ENCODE measurements around the gene PZP.
"Not testable (repeated sequence)": the region's sequence is repeated elsewhere in the genome, so short reads cannot be mapped to it uniquely, and the experiment has no call there.

PZP gene

GRCh38 chr12:9180810-9181209 lies 27.4 kb downstream of the PZP start:
- DNase-seq: no peak

- no peak for DNase-seq
Observed at GRCh38 chr12:9179781-9180180, 28.4 kb downstream of the PZP start.

- DNase-seq: no peak
Observed at GRCh38 chr12:9169979-9170634, 38.1 kb downstream of the PZP start.

- DNase-seq: not testable (repeated sequence)
Observed at GRCh38 chr12:9167345-9167744, 40.9 kb downstream of the PZP start.

GRCh38 chr12:9163392-9163791 lies 44.8 kb downstream of the PZP start:
- DNase-seq: no peak

- no peak for DNase-seq
Observed at GRCh38 chr12:9156119-9156518, 52.1 kb downstream of the PZP start.

GRCh38 chr12:9149372-9149771 lies 58.8 kb downstream of the PZP start:
- DNase-seq: no peak

- DNase-seq: no peak
Observed at GRCh38 chr12:9148926-9149325, 59.3 kb downstream of the PZP start.

GRCh38 chr12:9147461-9147860 lies 60.7 kb downstream of the PZP start:
- DNase-seq: no peak

GRCh38 chr12:9144730-9145106 lies 63.5 kb downstream of the PZP start:
- DNase-seq: no peak

GRCh38 chr12:9143929-9144729 lies 64.1 kb downstream of the PZP start:
- DNase-seq: no peak

GRCh38 chr12:9143137-9143536 lies 65.1 kb downstream of the PZP start:
- DNase-seq: no peak

GRCh38 chr12:9139588-9140290 lies 68.5 kb downstream of the PZP start:
- DNase-seq: not testable (repeated sequence)

GRCh38 chr12:9135903-9136310 lies 72.3 kb downstream of the PZP start:
- no peak for DNase-seq

- DNase-seq: no peak
Observed at GRCh38 chr12:9134981-9135628, 73.1 kb downstream of the PZP start.

GRCh38 chr12:9133216-9133916 lies 74.8 kb downstream of the PZP start:
- DNase-seq: no peak

GRCh38 chr12:9132008-9132535 lies 76.1 kb downstream of the PZP start:
- no peak for DNase-seq

GRCh38 chr12:9130244-9130643 lies 78.0 kb downstream of the PZP start:
- no peak for DNase-seq

GRCh38 chr12:9127936-9128663 lies 80.1 kb downstream of the PZP start:
- no peak for DNase-seq

- DNase-seq: no peak
Observed at GRCh38 chr12:9127484-9127883, 80.7 kb downstream of the PZP start.

GRCh38 chr12:9124383-9125031 lies 83.7 kb downstream of the PZP start:
- DNase-seq: no peak

Data from activated CD8-positive, alpha-beta memory T cell treated with anti-CD3 and anti-CD28 coated beads for 24 hours (primary cell).